D721Med (cell line): ENCODE results near the gene CTSZ.

Experiments used
- DNase-seq: peaks from one replicate; pipeline ENCODE4 v3.0.0; 2011; ENCODE audit warnings: low spot score; ENCODE audit not compliant: insufficient read length
- FAIRE-seq: peaks from 2 replicates; lab custom pipeline; 2011; peaks lifted over from hg19 to GRCh38; lab: Jason Lieb, UNC
- CTCF ChIP-seq: IDR thresholded peaks from 2 replicates; pipeline ENCODE4 v1.5.1; 2012; ENCODE audit warnings: mild to moderate bottlenecking, control low read depth; ENCODE audit not compliant: insufficient read depth; ENCODE audit errors: missing control alignments

The CTSZ gene

GRCh38 chr20:59007665-59008511 lies 834 bp upstream of the CTSZ start:
- DNase-seq (no peak), FAIRE-seq (no peak)
- TF ChIP-seq CTCF = no peak

GRCh38 chr20:59006167-59006863 lies 739 bp downstream of the CTSZ start:
- no peak for DNase-seq
- no peak for FAIRE-seq
- no peak for TF ChIP-seq CTCF

GRCh38 chr20:59005523-59006166 lies 1.4 kb downstream of the CTSZ start:
- no peak for TF ChIP-seq CTCF
- FAIRE-seq (no peak), DNase-seq (no peak)

GRCh38 chr20:59004763-59005522 lies 2.1 kb downstream of the CTSZ start:
- FAIRE-seq (no peak), DNase-seq (no peak)
- TF ChIP-seq CTCF = no peak

- FAIRE-seq = no peak
- no peak for TF ChIP-seq CTCF
- DNase-seq = no peak
Measured at GRCh38 chr20:59004493-59004762, 2.6 kb downstream of the CTSZ start.

GRCh38 chr20:59003836-59004492 lies 3.1 kb downstream of the CTSZ start:
- no peak for FAIRE-seq
- no peak for DNase-seq
- TF ChIP-seq CTCF = no peak
